GM12878 (cell line): ENCODE results near the gene LYG1.
"Not testable (repeated sequence)": the region's sequence is repeated elsewhere in the genome, so short reads cannot be mapped to it uniquely, and the experiment has no call there.

ENCODE experiments used
- CBFB ChIP-seq: IDR thresholded peaks from 2 replicates; pipeline ENCODE4 v1.6.1; 2016; ENCODE audit warnings: antibody characterized with exemption, low read depth
- CTCF ChIP-seq, 3 experiments: IDR thresholded peaks in 2 of 3; conservative IDR thresholded peaks in 1 of 3; 2 replicates each; pipeline ENCODE4 v1.5.1; 2011; ENCODE audit warnings: low read depth in 3 of 3, low read length in 3 of 3, mild to moderate bottlenecking in 3 of 3, control low read depth in 2 of 3, moderate library complexity in 2 of 3, inconsistent platforms in 1 of 3, mixed read lengths in 1 of 3; ENCODE audit not compliant: control insufficient read depth in 2 of 3, insufficient read depth in 1 of 3; ENCODE audit errors: extremely low read depth in 1 of 3
- MXI1 ChIP-seq: fragments of 150-350 bp; IDR thresholded peaks from 2 replicates; pipeline ENCODE4 v1.6.1; 2011; ENCODE audit warnings: low read depth, mild to moderate bottlenecking, inconsistent platforms, low read length, improper control_type of control experiment
- NFIC ChIP-seq: IDR thresholded peaks from 2 replicates; pipeline ENCODE4 v1.6.1; 2012; ENCODE audit warnings: low read depth, mild to moderate bottlenecking, inconsistent platforms, low read length, moderate library complexity
- POLR2A ChIP-seq: IDR thresholded peaks from 2 replicates; pipeline ENCODE4 v1.6.1; 2011; ENCODE audit warnings: low read depth, mild to moderate bottlenecking, low read length
- POLR2AphosphoS5 ChIP-seq: IDR thresholded peaks from 2 replicates; pipeline ENCODE4 v1.6.1; 2011; ENCODE audit warnings: mild to moderate bottlenecking, low read length, inconsistent platforms
- REST ChIP-seq: IDR thresholded peaks from 2 replicates; pipeline ENCODE4 v1.6.1; 2012; ENCODE audit warnings: mild to moderate bottlenecking, low read depth, low read length
- SIN3A ChIP-seq: IDR thresholded peaks from 2 replicates; pipeline ENCODE4 v1.6.1; 2012; ENCODE audit warnings: low read depth, low read length, improper control_type of control experiment
- STAT1 ChIP-seq: fragments of 450-650 bp; conservative IDR thresholded peaks from 2 replicates; pipeline ENCODE4 v1.6.1; 2014; ENCODE audit warnings: antibody characterized with exemption, mild to moderate bottlenecking
- ZNF274 ChIP-seq: IDR thresholded peaks from one replicate; pipeline ENCODE4 v1.8.0; 2011; ENCODE audit not compliant: insufficient read length, insufficient read depth
- TF ChIP-seq, protein P1 (sequence below): IDR thresholded peaks from 2 replicates; pipeline ENCODE4 v1.6.1; 2011; ENCODE audit warnings: mild to moderate bottlenecking, low read depth, low read length, moderate library complexity; ENCODE audit not compliant: insufficient replicate concordance
- TF ChIP-seq, protein P2 (sequence below): IDR thresholded peaks from 2 replicates; pipeline ENCODE4 v1.6.1; 2012; ENCODE audit warnings: low read length, inconsistent platforms

- TF ChIP-seq, protein P1, sequence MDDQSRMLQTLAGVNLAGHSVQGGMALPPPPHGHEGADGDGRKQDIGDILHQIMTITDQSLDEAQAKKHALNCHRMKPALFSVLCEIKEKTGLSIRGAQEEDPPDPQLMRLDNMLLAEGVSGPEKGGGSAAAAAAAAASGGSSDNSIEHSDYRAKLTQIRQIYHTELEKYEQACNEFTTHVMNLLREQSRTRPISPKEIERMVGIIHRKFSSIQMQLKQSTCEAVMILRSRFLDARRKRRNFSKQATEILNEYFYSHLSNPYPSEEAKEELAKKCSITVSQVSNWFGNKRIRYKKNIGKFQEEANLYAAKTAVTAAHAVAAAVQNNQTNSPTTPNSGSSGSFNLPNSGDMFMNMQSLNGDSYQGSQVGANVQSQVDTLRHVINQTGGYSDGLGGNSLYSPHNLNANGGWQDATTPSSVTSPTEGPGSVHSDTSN: not testable (repeated sequence)
- not testable (repeated sequence) for TF ChIP-seq REST; CTCF (IDR thresholded peaks at IDR 0.05 in 2 of 3, conservative IDR thresholded peaks at IDR 0.05 in 1 of 3; ENCODE audit: control insufficient read depth in 2 of 3, extremely low read depth in 1 of 3, insufficient read depth in 1 of 3, low read depth in 3 of 3, low read length in 3 of 3); SIN3A; POLR2AphosphoS5; STAT1; POLR2A; NFIC; ZNF274; CBFB; MXI1
- TF ChIP-seq, protein P2, sequence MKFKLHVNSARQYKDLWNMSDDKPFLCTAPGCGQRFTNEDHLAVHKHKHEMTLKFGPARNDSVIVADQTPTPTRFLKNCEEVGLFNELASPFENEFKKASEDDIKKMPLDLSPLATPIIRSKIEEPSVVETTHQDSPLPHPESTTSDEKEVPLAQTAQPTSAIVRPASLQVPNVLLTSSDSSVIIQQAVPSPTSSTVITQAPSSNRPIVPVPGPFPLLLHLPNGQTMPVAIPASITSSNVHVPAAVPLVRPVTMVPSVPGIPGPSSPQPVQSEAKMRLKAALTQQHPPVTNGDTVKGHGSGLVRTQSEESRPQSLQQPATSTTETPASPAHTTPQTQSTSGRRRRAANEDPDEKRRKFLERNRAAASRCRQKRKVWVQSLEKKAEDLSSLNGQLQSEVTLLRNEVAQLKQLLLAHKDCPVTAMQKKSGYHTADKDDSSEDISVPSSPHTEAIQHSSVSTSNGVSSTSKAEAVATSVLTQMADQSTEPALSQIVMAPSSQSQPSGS: not testable (repeated sequence)
These were observed at the start of gene LYG1 for GRCh38 chr2:99301097-99301496.
